ENCODE results near the gene SUCNR1.

GRCh38 chr3:151911462-151911861 is 38.0 kb downstream of the SUCNR1 start:
- no peak for TF ChIP-seq YY1 (IDR thresholded peaks at IDR 0.05; ENCODE audit: insufficient read depth, insufficient read length)
- no peak for TF ChIP-seq ZNF274 (IDR thresholded peaks at IDR 0.05; ENCODE audit: low read depth, low read length)
- TF ChIP-seq SUZ12 (IDR thresholded peaks at IDR 0.05; ENCODE audit: extremely low read depth, insufficient read depth, insufficient read length), result no peak

Measured in NT2/D1 (cell line).